GM19023 (cell line): ENCODE measurements around the gene CLTB.

Source experiments
- ATAC-seq: cut with Tn5 transposase; IDR thresholded peaks from one replicate; pipeline ENCODE4 v1.9.1; 2021; ENCODE audit warnings: mild to moderate bottlenecking, moderate library complexity; ENCODE audit not compliant: unreplicated experiment

CLTB gene

GRCh38 chr5:176405656-176406435 is 10.5 kb downstream of the CLTB start:
- ATAC-seq = no peak

- ATAC-seq = no peak
Measured at GRCh38 chr5:176401281-176402205, 14.8 kb downstream of the CLTB start.

- no peak for ATAC-seq
Measured at GRCh38 chr5:176400382-176401156, 15.8 kb downstream of the CLTB start.

GRCh38 chr5:176397736-176398420 is 18.5 kb downstream of the CLTB start:
- ATAC-seq = no peak

GRCh38 chr5:176396330-176396729 is 20.0 kb downstream of the CLTB start:
- ATAC-seq = no peak

GRCh38 chr5:176394881-176395675 is 21.3 kb downstream of the CLTB start:
- ATAC-seq = no peak

GRCh38 chr5:176394096-176394495 is 22.2 kb downstream of the CLTB start:
- no peak for ATAC-seq

GRCh38 chr5:176392526-176392925 is 23.8 kb downstream of the CLTB start:
- no peak for ATAC-seq

- no peak for ATAC-seq
Measured at GRCh38 chr5:176391999-176392398, 24.3 kb downstream of the CLTB start.

GRCh38 chr5:176391479-176391878 is 24.9 kb downstream of the CLTB start:
- ATAC-seq = no peak

- peak; percentile 37 for ATAC-seq
Measured at GRCh38 chr5:176389135-176390123, 26.9 kb downstream of the CLTB start.

GRCh38 chr5:176388444-176389134 is 27.8 kb downstream of the CLTB start, which contains the start of the genes HIGD2A and NOP16:
Gene HIGD2A (plus strand): TSS chr5:176388751. CDS start chr5:176388820, 69 bp downstream.
Gene NOP16 (minus strand): TSS chr5:176388598. CDS start chr5:176388539, 59 bp downstream.
- ATAC-seq = peak; percentile 87

- ATAC-seq = no peak
Measured at GRCh38 chr5:176388003-176388443, 28.3 kb downstream of the CLTB start.

- ATAC-seq = no peak
Measured at GRCh38 chr5:176387384-176387925, 28.9 kb downstream of the CLTB start.

GRCh38 chr5:176386491-176386890 is 29.8 kb downstream of the CLTB start:
- ATAC-seq = no peak

GRCh38 chr5:176384991-176385390 is 31.3 kb downstream of the CLTB start:
- no peak for ATAC-seq

- ATAC-seq = no peak
Measured at GRCh38 chr5:176384366-176384930, 31.9 kb downstream of the CLTB start.
